SU-DHL-6 (cell line): ENCODE results near the gene TSTD1.

Experiments used
- H2AFZ ChIP-seq: fragments of 200-600 bp; sonication (generic); 2 replicates; pipeline ENCODE4 v1.6.1; 2014; ENCODE audit warnings: low read depth, mild to moderate bottlenecking, moderate library complexity, mixed read lengths, antibody characterized with exemption, low read length; ENCODE audit not compliant: severe bottlenecking
- H3F3A ChIP-seq: fragments of 200-600 bp; shearing (Covaris generic); 2 replicates; pipeline ENCODE4 v1.6.0; 2016; ENCODE audit warnings: antibody characterized with exemption, mild to moderate bottlenecking; ENCODE audit not compliant: insufficient read depth
- H3K27ac ChIP-seq: fragments of 200-600 bp; sonication (generic); 2 replicates; pipeline ENCODE4 v1.5.1; 2016; ENCODE audit warnings: low read depth, mild to moderate bottlenecking, low read length, moderate library complexity, mixed read lengths
- H3K27me3 ChIP-seq: fragments of 200-600 bp; sonication (generic), shearing (Covaris generic); 2 replicates; pipeline ENCODE4 v1.6.0; 2014; ENCODE audit warnings: mild to moderate bottlenecking, low read length
- H3K36me3 ChIP-seq: fragments of 200-600 bp; sonication (generic); 2 replicates; pipeline ENCODE4 v1.6.1; 2014; ENCODE audit warnings: mild to moderate bottlenecking, low read length, mixed read lengths
- H3K4me2 ChIP-seq: fragments of 300-600, 200-600 bp; shearing (Covaris generic), sonication (generic); 2 replicates; pipeline ENCODE4 v1.6.0; 2014; ENCODE audit warnings: low read length, low read depth, mild to moderate bottlenecking; ENCODE audit not compliant: poor library complexity, severe bottlenecking
- H3K4me3 ChIP-seq: fragments of 200-600 bp; sonication (generic); 2 replicates; pipeline ENCODE4 v1.5.1; 2014; ENCODE audit warnings: antibody characterized with exemption, low read length, mild to moderate bottlenecking, mixed read lengths; ENCODE audit not compliant: insufficient read depth, poor library complexity, severe bottlenecking
- H3K79me2 ChIP-seq: fragments of 200-600 bp; sonication (generic); 2 replicates; pipeline ENCODE4 v1.6.1; 2014; ENCODE audit warnings: mild to moderate bottlenecking, low read length, moderate library complexity; ENCODE audit not compliant: insufficient read depth
- H3K9ac ChIP-seq: fragments of 200-600 bp; sonication (generic); 2 replicates; pipeline ENCODE4 v1.7.0; 2014; ENCODE audit warnings: mild to moderate bottlenecking, low read length
- H3K9me2 ChIP-seq: fragments of 200-600 bp; sonication (generic); replicated peaks from 2 replicates; pipeline ENCODE4 v1.6.1; 2014; ENCODE audit warnings: low read length; ENCODE audit not compliant: insufficient read depth
- H3K9me3 ChIP-seq: fragments of 200-600 bp; sonication (generic); 2 replicates; pipeline ENCODE4 v1.6.1; 2014; ENCODE audit warnings: low read length, mixed read lengths; ENCODE audit not compliant: insufficient read depth
- H4K20me1 ChIP-seq: fragments of 200-600 bp; sonication (generic); 2 replicates; pipeline ENCODE4 v1.6.1; 2014; ENCODE audit warnings: low read depth, mild to moderate bottlenecking, antibody characterized with exemption, low read length, moderate library complexity, mixed read lengths
- CTCF ChIP-seq: fragments of 200-600 bp; sonication (generic); IDR thresholded peaks from one replicate; pipeline ENCODE4 v1.5.1; 2017; ENCODE audit warnings: antibody characterized with exemption, mild to moderate bottlenecking, low read length, moderate library complexity; ENCODE audit not compliant: insufficient read depth, poor library complexity, severe bottlenecking
- EZH2phosphoT487 ChIP-seq: fragments of 200-600 bp; sonication (generic), shearing (Covaris generic); conservative IDR thresholded peaks from 2 replicates; pipeline ENCODE4 v1.6.1; 2018; ENCODE audit warnings: mild to moderate bottlenecking, antibody characterized with exemption, low read length, moderate library complexity, mixed read lengths

The TSTD1 gene

GRCh38 chr1:161071886-161072371 lies 33.2 kb upstream of the TSTD1 start:
- peaks cover 11% of the 10 kb centered on the region; the same call in 1 of the 2 replicates for H3F3A ChIP-seq
- H3K4me2 ChIP-seq = no peak overlapping the region
- no peaks in the 10 kb centered on the region for H3K9me2 ChIP-seq
- no peak overlapping the region for H3K9ac ChIP-seq
- no peak overlapping the region for H3K4me3 ChIP-seq
- H3K36me3 ChIP-seq = no peaks in the 10 kb centered on the region
- TF ChIP-seq CTCF (peak; percentile 30), EZH2phosphoT487 (no peak)
- no peaks in the 10 kb centered on the region for H3K27me3 ChIP-seq
- H2AFZ ChIP-seq = no peak overlapping the region
- no peaks in the 10 kb centered on the region for H4K20me1 ChIP-seq
- H3K79me2 ChIP-seq = peaks cover 25% of the 10 kb centered on the region
- no peak overlapping the region for H3K27ac ChIP-seq
- H3K9me3 ChIP-seq = no peaks in the 10 kb centered on the region

- no peak overlapping the region for H3K9ac ChIP-seq
- H2AFZ ChIP-seq = no peak overlapping the region
These were observed 32.0 kb upstream of the TSTD1 start for GRCh38 chr1:161070761-161071160.

GRCh38 chr1:161069731-161070270 lies 31.0 kb upstream of the TSTD1 start, which contains the start of gene ARHGAP30:
TSS of gene ARHGAP30 (minus strand) at chr1:161069891. CDS start at chr1:161069624, 267 bp downstream.
- H3K9me2 ChIP-seq = no peaks in the 10 kb centered on the region
- no peaks in the 10 kb centered on the region for H3K9me3 ChIP-seq
- H3K27me3 ChIP-seq = no peaks in the 10 kb centered on the region
- H3K9ac ChIP-seq = peak within 1 kb of the TSS; percentile 93
- peak within 1 kb of the TSS; percentile 55 for H2AFZ ChIP-seq
- H3K36me3 ChIP-seq = no peaks in the 10 kb centered on the region
- no peak for TF ChIP-seq EZH2phosphoT487
- no peak for TF ChIP-seq CTCF
- peaks cover 40% of the 10 kb centered on the region for H3K79me2 ChIP-seq
- H3K4me2 ChIP-seq = peak within 1 kb of the TSS; percentile 77
- H3K27ac ChIP-seq = peak within 1 kb of the TSS; percentile 83
- H3F3A ChIP-seq = peaks cover 14% of the 10 kb centered on the region; the same call in 1 of the 2 replicates
- H3K4me3 ChIP-seq = peak within 1 kb of the TSS; percentile 79
- H4K20me1 ChIP-seq = no peaks in the 10 kb centered on the region

More at GRCh38 chr1:161070761-161071160, 32.0 kb upstream of the TSTD1 start:
- Histone ChIP-seq H3K79me2 (peaks cover 34% of the 10 kb centered on the region), H3K4me2 (no peak overlapping the region), H3K9me3 (no peaks in the 10 kb centered on the region), H3K36me3 (no peaks in the 10 kb centered on the region), H4K20me1 (no peaks in the 10 kb centered on the region), H3K4me3 (no peak overlapping the region), H3K9me2 (no peaks in the 10 kb centered on the region), H3F3A (peaks cover 14% of the 10 kb centered on the region; the same call in 1 of the 2 replicates), H3K27ac (no peak overlapping the region), H3K27me3 (no peaks in the 10 kb centered on the region)
- TF ChIP-seq EZH2phosphoT487 (no peak), CTCF (no peak)
